ENCODE data around the gene GALNT14.

The GALNT14 gene

GRCh38 chr2:31065356-31065755, 72.9 kb downstream of the GALNT14 start:
- H3K4me3 ChIP-seq (ENCODE audit: low read depth, low read length), result no peak overlapping the region
- DNase-seq, result no peak
- no peak for TF ChIP-seq CTCF (IDR thresholded peaks at IDR 0.05; ENCODE audit: low read depth, low read length)
- H3K27me3 ChIP-seq, result no peaks in the 10 kb centered on the region
- no peaks in the 10 kb centered on the region for H3K36me3 ChIP-seq
- H3K9me3 ChIP-seq, result no peaks in the 10 kb centered on the region
- H3K4me1 ChIP-seq, result no peaks in the 10 kb centered on the region

DNA sequence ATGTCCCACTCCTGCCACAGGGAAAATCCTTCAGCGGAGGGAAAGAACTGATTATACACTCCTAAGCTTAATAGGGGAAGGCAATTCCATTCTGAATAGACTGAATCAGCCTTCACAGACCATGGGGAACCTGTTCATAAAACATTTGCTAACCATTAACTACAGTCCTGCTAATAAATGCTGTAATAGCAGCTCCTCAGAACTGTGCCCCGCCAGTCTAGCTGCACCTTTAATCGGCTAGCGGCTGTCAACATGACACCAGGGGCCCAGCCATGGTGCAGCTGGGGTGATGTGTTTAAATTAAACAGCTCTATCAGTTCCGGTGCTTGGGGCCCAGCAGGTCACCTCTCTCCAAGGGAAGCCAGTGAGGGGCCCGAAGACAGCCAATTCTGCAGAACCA, 77.8 kb downstream of the GALNT14 start:
- peaks cover 4% of the 10 kb centered on the region for H3K4me1 ChIP-seq
- H3K36me3 ChIP-seq, result no peaks in the 10 kb centered on the region
- no peak for DNase-seq
- H3K9me3 ChIP-seq, result no peaks in the 10 kb centered on the region
- no peak for TF ChIP-seq CTCF (IDR thresholded peaks at IDR 0.05; ENCODE audit: low read depth, low read length)
- no peak overlapping the region for H3K4me3 ChIP-seq (ENCODE audit: low read depth, low read length)
- H3K27me3 ChIP-seq, result no peaks in the 10 kb centered on the region

- Histone ChIP-seq H3K27me3 (no peaks in the 10 kb centered on the region), H3K4me3 (ENCODE audit: low read depth, low read length) (no peak overlapping the region), H3K36me3 (no peaks in the 10 kb centered on the region), H3K4me1 (peaks cover 10% of the 10 kb centered on the region), H3K9me3 (no peaks in the 10 kb centered on the region)
- no peak for TF ChIP-seq CTCF (IDR thresholded peaks at IDR 0.05; ENCODE audit: low read depth, low read length)
- DNase-seq, result no peak
Observed at GRCh38 chr2:31058096-31059035, 79.9 kb downstream of the GALNT14 start.

GRCh38 chr2:31057691-31058090, 80.5 kb downstream of the GALNT14 start:
- H3K9me3 ChIP-seq, result no peaks in the 10 kb centered on the region
- H3K36me3 ChIP-seq, result no peaks in the 10 kb centered on the region
- no peak for DNase-seq
- TF ChIP-seq CTCF (IDR thresholded peaks at IDR 0.05; ENCODE audit: low read depth, low read length), result no peak
- H3K4me1 ChIP-seq, result peaks cover 10% of the 10 kb centered on the region
- H3K4me3 ChIP-seq (ENCODE audit: low read depth, low read length), result no peak overlapping the region
- no peaks in the 10 kb centered on the region for H3K27me3 ChIP-seq

DNA sequence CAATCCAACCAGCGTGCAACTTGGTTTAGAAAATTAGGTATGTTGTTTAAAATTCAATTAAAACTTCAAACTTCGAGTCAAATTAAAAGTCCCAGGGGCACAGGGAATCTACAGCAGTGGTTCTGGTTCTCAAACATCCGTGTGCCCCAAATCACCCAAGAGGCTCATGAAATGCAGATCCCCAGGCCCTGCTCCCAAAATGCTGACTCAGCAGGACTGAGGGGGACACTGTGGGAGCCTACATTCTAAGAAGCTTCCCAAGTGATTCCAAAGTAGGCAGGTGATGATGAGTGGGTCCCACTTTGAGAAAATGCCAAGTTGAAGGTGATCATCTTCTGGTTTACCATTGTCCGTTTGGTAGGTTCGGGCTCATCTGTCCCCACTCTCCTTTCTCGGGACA, 82.3 kb downstream of the GALNT14 start:
- Histone ChIP-seq H3K4me1 (peaks cover 10% of the 10 kb centered on the region), H3K9me3 (no peaks in the 10 kb centered on the region), H3K27me3 (no peaks in the 10 kb centered on the region), H3K4me3 (ENCODE audit: low read depth, low read length) (no peak overlapping the region), H3K36me3 (no peaks in the 10 kb centered on the region)
- no peak for TF ChIP-seq CTCF (IDR thresholded peaks at IDR 0.05; ENCODE audit: low read depth, low read length)
- DNase-seq, result no peak

- Histone ChIP-seq H3K4me3 (ENCODE audit: low read depth, low read length) (no peak overlapping the region), H3K27me3 (no peaks in the 10 kb centered on the region), H3K4me1 (peaks cover 10% of the 10 kb centered on the region), H3K36me3 (no peaks in the 10 kb centered on the region), H3K9me3 (no peaks in the 10 kb centered on the region)
- no peak for DNase-seq
- no peak for TF ChIP-seq CTCF (IDR thresholded peaks at IDR 0.05; ENCODE audit: low read depth, low read length)
Observed at GRCh38 chr2:31054842-31055388, 83.3 kb downstream of the GALNT14 start.

All from BE2C (cell line).